NCI-H526 treated with DMSO at 0.1 percent for 48 hours (cell line): Measurements from ENCODE around the gene KL.

ENCODE experiments used
- DNase-seq: peaks from one replicate; lab custom pipeline; 2025; lab: John Stamatoyannopoulos, UW

KL gene

DNA sequence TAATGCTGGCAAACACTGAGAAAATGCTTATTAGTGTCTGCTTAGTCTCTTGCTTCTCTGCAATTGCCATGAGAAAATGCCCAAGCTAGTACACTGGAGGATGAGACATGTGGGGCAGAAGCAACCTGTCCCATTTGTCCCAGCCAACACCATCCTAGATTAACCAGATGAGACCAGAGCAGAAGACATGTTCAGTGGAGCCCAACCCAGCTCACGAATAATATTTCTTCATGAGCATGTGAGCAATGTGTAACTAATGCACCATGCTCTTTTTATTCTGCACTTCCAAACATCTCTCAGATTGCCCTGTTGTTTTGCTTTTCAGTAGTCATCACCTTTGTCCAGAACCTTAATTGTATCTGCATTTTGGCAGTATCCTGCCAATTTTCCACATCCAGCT is 21.4 kb downstream of the KL start:
- DNase-seq = no peak

DNA sequence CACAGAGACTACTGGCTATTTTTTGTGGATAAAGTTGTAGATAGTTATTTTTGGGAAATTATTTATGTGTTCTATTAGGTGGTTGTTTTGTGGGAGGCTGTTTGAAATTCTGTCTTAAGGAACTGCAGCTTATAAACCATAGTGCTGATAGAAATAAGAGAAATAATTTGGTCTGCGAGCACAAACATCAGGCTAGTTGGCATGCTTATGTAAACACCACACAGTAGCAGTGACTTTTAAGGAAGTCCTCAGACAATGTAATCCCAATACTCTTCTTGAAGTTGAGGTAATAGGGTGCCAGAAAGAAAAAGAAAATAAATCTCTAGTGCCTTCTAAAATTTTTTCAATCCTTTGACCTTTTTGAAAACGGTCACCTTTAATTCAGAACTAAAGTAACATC is 23.9 kb downstream of the KL start:
- DNase-seq = no peak

DNA sequence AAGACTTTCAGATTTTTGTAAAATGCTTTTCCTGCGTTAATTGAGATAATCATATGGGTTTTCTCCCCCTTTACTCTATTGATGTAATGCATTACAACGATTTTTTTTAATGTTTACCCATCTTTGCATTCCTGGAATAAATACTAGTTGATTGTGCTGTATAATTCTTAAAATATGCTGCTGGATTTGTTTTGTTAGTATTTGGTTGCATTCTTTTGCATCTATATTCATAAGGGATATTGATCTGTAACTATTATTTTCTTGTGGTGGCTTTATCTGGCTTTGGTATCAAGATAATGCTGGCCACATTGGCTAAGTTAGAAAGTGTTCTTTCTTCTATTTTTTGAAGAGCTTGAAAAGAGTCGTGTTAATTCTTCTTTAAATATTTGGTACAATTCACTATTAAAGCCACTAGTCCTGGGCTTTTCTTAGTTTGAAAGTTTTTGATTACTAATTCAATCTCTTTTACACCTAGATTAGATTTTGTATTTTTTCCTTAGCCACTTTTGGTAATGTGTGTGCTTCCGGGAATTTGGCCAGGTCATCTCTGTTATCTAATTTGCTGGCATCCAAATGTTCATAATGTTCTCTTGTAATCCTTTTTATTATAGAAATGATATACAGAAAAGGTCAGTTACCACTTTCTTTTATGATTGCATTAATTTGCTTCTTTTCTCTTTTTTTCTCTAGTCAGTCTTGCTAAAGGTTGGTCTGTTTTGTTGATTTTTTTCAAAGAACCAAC is 29.8 kb downstream of the KL start:
- DNase-seq = no peak

DNA sequence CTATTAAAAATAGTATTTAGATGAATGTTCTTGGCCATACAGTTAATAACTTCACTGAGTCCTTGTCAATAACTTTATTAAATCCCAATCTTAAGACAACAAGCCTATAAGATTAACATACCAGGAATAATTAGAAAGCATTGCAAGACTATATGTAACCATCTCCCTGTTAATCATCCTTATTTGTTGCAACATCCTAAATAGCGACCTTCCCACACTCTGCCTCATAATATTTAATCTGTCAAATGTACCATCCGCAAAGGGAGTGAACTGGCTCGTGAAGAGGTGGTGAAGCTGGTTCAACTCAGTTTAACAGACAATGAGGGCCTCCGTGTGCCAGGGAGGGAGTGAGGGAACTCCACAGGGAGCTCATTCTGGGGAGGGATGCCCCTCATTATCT is 33.9 kb downstream of the KL start:
- no peak for DNase-seq

DNA sequence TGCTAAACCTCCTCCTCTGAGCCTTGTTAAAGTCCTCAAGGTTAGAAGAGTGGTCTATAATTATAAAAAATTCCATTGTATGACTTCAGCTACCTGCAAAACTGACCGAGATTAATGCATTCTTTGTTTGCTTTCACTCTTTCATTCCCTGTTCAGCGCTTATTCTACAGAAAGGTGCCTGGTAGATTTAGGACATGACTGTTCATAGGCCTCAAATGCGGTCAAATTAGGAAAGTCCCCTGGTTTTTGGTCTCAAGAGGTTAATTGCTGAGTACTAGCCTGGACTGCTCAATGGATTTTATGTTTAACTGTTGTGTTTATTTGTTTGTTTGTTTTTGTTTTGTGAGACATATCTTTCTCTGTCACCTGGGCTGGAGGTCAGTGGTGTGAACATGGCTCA is 35.4 kb downstream of the KL start:
- DNase-seq = no peak

DNA sequence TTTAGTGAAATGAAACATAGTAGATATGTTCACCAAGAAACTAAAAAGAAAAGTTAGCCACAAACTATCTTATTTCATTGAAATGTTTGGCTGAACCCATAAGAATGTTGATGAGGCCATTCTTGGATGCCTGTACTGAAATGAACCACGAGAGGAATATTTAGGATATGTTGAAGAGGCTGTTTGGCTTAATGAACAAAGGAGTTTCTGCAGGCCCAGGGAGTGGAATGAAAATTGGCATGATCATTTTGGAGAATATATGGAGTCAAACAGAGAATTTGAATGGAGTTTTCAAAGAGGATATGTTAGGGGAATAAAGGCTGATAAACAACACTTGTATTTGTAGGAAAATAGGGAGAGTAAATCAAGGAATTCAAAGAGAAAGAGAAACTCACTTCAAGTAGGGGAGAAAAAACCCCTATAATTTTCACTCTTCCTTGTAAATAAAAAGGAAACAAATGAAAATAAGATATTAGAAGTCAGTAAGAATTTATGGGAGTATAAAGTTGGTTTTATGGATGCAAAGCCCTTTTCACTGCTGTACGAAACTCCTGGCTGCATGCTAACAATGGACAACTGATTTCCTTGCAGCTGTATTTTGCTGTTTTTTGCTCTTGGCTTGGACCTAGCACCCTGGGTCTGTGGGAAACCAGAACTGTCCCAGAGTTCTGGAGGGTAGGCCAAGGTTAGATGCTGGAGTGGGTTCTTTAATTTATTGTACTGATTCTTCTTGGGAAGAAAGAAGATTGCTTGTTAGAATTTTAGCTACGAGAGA is 36.5 kb downstream of the KL start:
- DNase-seq = no peak

DNA sequence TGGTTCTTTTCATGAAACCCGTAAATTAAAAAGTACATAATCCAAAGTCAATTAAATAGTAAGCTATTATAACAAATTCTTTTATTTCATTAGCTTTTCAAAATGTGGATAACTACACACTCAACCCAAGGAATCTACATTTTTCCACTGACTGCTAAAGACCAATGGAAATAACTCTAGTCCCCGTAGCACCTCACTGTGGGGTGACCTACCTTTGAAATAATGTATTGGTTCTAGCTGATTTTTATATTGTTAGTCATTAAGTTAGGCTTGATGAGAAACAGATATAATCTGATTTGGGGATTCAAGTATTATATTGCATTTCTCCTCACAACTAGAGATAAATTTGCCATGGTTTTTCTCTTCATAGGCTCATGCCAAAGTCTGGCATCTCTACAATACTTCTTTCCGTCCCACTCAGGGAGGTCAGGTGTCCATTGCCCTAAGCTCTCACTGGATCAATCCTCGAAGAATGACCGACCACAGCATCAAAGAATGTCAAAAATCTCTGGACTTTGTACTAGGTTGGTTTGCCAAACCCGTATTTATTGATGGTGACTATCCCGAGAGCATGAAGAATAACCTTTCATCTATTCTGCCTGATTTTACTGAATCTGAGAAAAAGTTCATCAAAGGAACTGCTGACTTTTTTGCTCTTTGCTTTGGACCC is 37.3 kb downstream of the KL start:
- DNase-seq = no peak

DNA sequence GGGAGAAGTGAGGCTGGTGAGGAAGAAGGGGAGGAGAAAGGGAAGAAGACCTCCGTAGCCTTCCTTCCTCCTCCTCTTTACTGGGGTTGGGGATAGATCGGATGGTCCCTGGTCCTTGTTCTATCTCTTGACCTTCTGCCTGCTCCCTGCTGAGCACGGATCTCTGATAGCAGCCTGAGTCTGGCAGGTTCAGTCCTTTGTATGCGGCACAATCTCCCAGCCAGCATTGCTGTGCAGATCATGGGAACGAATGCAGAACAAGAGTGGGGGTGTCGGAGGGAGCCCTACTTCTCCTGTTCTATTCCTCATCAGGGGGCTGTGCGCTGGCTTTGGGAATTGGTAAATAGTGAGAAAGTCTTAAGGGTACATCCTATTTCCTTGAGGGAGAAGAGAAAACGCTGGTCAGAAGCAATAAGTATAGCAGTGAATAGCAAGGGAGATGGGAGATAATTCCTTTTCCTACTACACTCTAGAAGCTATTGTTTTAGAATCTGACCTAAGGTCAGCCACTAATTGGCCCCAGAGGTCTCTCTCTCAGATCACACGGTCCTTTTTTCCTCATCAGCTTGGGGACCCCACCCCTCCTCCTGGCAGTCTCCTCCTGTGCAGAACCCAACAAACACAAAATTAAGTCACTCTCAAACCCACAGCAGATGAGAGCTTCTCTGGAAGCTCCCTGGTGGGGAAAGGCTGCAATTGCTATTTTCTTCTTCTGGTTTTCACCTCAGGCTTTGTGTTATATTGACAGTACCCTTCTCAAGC is 41.0 kb downstream of the KL start:
- peak; percentile 8 for DNase-seq

DNA sequence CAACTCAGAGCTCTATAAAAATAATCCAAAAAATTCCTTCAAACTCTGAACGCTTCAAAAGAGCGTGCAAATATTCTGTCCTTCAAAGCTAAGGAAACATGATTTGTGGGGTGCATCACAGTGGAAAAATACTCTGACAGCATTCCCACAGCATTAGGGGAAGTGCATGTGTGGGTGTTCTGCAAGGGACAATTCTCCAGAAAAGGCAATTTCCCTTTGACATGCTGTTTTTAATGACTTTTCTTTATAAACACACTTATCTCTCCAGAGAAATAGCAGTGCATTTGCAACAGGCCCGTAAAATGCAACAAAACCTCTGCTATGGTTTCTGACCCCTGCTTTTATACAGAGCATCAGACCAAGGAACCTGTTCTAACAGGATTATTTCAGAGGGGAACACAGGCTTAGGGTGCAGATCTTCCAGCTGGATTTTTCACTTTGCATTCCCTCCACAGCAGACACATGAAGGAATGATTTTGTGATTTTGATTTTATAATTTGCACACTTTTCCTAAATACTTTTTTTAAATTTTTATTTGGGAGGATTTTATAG is 42.6 kb downstream of the KL start:
- DNase-seq = no peak

DNA sequence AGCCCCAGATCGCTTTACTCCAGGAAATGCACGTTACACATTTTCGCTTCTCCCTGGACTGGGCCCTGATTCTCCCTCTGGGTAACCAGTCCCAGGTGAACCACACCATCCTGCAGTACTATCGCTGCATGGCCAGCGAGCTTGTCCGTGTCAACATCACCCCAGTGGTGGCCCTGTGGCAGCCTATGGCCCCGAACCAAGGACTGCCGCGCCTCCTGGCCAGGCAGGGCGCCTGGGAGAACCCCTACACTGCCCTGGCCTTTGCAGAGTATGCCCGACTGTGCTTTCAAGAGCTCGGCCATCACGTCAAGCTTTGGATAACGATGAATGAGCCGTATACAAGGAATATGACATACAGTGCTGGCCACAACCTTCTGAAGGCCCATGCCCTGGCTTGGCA is 44.6 kb downstream of the KL start:
- DNase-seq = no peak

DNA sequence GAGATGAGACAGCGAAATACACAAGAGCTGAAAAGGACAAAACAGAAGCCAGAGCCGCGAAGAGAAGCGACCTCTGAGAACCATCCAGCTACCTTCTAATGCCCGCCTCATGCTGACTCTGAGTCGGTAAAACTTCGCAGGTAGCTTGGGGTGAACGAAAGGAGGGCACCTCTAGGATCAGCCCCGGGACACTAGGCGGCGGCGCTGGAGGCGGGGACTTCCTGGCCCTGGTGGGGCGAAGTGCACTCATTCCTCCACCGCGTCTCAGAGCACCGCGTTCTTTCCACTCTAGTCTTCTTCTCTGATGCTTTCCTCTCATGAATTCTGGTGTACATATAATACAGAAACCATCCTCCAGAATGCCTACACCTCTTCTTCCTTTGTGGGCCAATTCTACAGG is 50.1 kb downstream of the KL start:
- no peak for DNase-seq

DNA sequence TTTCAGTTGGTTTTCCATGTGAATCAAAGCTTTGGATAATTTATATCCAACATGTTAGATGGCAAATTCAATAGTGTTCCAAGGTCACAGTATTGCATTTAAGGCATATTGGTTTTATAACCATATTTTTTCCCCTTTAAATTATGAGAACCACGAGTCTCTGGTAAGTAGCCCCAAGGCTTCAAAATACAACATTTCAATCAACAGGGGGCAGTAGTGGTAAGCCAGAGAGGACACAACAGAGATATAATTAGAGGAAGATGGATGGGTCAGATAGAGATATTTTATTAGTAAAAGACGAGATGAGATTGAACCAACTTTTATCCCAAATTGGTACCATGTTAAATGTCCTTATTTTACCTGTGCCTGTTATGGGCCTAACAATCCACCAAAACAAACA is 53.1 kb downstream of the KL start:
- no peak for DNase-seq

DNA sequence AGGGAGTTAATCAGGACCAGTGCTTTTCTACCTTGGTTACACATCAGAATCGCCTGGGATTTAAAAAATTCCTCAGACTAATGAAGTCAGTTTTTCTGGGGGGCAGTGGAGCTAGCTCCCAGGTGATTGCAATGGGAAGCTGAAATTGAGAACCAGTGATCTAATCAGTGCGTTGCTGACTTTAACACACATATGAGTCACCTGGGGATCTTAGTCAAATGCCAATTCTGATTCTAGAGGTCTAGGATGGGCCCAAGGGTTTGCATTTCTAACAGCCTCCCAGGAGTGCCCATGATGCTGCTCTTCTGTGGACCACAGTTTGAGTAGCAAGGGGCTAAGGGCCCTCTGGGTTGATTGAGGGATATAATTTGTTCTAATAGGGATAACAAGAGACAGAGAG is 54.5 kb downstream of the KL start:
- DNase-seq = no peak

DNA sequence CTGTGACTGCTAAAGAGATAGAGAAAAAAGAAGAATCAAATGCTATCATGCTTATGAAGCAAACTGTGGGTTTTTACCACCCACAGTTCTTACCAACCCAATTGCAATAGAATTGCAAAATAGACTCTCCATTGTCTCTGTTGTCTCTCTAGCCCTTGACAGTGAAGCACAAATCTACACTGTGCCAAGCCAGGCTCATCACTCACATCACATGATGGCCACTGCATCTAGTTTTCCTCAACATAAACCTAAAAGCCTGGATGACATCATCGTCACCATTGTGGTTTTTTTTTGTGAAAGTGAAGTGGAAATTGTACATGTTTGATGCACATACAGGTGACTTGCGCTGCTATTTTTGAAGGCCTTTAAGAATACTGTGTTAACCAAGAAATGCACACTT is 56.1 kb downstream of the KL start:
- DNase-seq = no peak

DNA sequence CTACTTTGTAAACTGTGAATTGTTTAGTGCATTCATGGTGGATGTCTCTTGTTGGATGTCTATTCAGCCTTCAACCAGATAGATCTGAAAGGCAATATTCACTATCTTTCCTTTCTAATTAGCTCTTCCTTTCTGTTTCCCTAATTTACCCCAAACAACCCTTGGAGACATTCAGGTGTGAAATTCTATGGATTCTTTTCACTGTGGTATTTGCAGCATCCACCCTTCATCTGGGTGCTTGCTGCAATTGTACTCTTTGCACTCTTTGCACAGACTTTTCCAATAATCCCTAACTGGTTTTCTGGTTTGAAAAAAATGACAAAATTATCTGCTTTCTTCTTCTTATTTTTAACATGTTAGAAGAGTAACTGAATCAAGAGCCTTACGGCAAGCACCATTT is 56.5 kb downstream of the KL start:
- DNase-seq = no peak

DNA sequence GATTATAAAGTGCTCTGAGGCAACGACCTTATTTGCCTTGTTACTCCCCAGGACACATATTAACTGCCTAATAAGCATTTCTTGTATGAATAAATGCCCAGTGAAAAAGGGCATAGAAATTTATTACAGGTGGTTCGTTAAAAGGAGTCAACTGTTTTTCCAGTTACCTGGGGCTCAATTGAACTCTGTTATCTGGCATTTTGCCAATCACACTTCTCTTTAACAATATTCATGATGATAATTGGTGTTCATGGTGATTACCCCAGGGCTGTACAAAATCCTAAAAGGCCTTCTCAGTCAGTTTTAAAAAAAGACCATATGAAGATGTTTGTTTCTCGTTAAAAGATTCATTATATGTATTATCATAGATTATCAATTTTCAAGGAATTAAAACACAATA is 57.1 kb downstream of the KL start:
- DNase-seq = no peak

DNA sequence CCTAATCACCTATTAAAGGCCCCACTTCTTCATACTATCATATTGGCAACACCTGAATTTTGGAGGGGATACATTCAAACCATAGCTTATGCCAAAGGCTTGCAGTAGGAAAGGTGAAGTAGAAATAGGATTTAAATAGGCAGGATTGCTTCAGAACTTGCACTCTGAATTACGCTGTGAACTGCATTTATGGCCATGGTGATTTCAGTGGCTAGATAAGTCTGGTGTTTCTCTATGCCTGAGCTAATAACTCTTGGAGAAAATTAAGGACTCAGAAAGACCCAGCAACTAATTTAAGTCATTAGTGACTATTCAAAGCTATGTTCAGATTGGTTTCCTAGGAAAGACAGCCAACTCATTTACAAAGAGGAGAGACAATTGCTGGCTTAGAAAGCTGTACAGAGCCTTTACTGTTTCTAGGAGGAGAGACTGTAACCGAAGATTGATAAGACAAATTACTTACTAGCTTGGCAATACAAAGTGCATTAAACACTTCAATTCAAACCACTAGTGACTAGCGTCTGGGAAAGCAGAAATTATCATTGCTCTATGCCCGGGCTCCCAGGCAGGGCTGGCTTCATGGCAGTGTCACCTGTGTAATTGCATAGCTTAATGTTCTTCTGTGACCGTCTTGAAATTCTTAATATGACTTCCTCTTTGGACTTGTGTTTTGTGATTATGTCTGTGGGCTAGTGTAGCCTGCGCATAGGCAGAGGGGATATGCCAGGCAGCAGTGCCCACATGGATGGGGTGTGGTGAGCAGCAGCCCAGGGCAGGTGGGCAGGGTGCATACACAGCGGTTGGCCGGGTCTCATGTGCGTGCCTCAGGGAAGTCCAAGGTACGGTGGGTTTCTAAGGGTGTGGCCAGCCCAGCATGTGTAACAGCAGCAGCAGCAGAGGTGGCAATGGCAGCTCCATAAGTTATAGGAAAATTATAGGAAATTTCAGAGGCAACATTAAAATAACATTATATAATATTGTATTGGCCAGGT is 60.1 kb downstream of the KL start:
- DNase-seq = no peak

DNA sequence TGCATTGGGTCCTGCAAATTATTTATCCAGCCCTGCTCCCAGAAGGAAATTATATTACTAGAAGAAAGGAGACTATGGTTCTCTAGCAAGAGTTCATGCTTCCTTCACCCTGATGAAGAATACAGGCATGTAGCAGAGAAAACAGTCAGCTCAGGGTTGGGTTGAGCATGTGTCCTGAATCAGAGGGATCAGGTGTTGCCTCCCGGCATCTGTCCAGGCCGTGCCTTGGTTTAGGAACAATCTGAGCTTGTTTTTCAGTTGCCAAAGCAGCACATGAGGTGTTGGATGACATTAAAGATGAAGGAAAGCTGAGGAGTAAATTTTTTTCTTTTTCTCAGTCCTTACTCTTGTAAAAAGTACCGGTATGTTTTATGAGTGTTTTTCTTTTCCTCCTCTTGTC is 62.0 kb downstream of the KL start:
- DNase-seq = no peak

DNA sequence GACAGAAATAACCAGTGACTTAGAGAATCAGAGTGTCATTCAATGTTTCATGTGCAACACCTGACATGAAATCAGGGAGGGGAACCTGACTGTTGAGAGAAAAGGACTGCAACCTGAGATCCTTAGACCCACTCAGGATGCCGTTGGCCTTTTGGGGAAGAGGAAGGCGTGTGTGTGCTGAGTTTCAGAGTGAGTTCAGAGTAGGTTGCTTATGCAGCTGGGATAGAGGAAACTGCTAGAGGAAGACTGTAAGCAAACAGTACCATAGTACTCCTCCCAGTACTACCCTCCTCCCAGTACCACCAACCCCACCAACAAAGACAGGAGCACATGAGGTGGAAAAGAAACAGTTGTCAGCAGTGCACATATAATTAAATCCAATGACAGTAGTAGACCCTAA is 63.7 kb downstream of the KL start:
- DNase-seq = no peak

DNA sequence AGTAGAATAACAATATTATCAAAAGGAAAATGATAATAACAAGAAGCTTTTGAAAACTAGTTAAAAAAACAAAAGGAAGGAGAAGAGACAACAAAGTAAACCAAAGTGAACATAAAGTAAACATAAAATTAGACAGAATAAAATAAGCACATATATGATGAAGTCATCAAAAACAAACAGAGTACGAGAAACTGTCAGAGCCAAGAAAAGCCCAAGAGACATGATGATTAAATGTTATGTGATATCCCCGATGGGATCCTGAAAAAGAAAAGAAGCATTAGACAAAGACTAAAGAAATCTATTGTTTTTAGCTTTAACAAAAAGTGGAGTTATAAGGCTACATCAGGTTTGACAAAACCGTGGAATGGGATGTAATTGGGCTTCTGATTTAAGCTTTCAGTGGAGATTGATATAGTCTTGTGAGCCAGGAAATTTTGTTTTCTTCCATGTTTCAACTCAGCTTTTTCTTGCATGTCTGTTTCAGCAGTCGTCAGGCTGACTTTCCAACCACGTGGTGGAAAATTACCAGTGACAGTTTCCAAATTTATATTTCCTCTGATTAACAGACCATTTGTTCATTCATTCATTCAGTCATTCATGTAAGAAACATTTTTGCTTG is 64.9 kb downstream of the KL start:
- no peak for DNase-seq

DNA sequence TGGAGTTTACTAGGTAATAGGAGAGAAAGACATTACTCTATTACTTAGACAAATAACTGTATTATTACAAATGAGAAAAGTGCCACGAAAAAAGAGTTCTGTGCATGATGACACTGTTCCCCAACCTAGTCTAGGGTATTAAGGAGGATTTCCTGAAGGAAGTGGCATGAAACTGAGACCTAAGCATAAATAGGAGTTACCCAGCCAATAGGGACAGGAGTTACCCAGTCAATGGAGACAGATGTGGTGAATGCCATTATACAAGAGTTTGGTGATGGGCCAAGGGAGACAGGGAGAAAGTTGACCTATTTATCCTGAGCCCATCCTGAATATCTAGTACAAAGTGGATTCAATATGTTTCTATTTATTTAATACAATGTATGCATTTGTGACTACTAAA is 65.4 kb downstream of the KL start:
- DNase-seq = no peak
